Neural progenitor cell (in vitro differentiated cells): ENCODE measurements around the gene TMEM63C. TPM values are rescaled to one million over a fixed set of nuclear protein-coding genes. Genes with fewer than 3 reads are reported as not detected.

Source experiments
- DNase-seq: peaks from one replicate; pipeline ENCODE4 v3.0.0-alpha.2; 2016; ENCODE audit warnings: low spot score
- H2AFZ ChIP-seq: fragments of 200-600 bp; sonication (generic); replicated peaks from 2 replicates; pipeline ENCODE4 v1.6.1; 2016; ENCODE audit warnings: antibody characterized with exemption
- H3F3A ChIP-seq: fragments of 200-600 bp; sonication (generic); 2 replicates; pipeline ENCODE4 v1.6.1; 2016; ENCODE audit warnings: antibody characterized with exemption, low read depth
- H3K27ac ChIP-seq: fragments of 200-600 bp; sonication (generic); 2 replicates; pipeline ENCODE4 v1.5.1; 2016; ENCODE audit warnings: mild to moderate bottlenecking
- H3K27me3 ChIP-seq: fragments of 200-600 bp; sonication (generic); 2 replicates; pipeline ENCODE4 v1.6.1; 2016; ENCODE audit warnings: mild to moderate bottlenecking, moderate library complexity
- H3K36me3 ChIP-seq: fragments of 200-600 bp; sonication (generic); 2 replicates; pipeline ENCODE4 v1.5.1; 2016
- H3K4me1 ChIP-seq: fragments of 200-600 bp; sonication (generic); 2 replicates; pipeline ENCODE4 v1.6.1; 2016; ENCODE audit warnings: mixed run types
- H3K4me2 ChIP-seq: fragments of 200-600 bp; sonication (generic); 2 replicates; pipeline ENCODE4 v1.6.1; 2016
- H3K4me3 ChIP-seq: fragments of 200-600 bp; sonication (generic); 2 replicates; pipeline ENCODE4 v1.5.1; 2016
- H3K79me2 ChIP-seq: fragments of 200-600 bp; sonication (generic); 2 replicates; pipeline ENCODE4 v1.6.1; 2016; ENCODE audit warnings: low read depth
- H3K9ac ChIP-seq: fragments of 200-600 bp; sonication (generic); 2 replicates; pipeline ENCODE4 v1.6.1; 2016
- H3K9me3 ChIP-seq: fragments of 200-600 bp; sonication (generic); 2 replicates; pipeline ENCODE4 v1.5.1; 2016; ENCODE audit warnings: low read depth
- H4K20me1 ChIP-seq: fragments of 200-600 bp; sonication (generic); 2 replicates; pipeline ENCODE4 v1.6.1; 2016; ENCODE audit warnings: low read depth
- H3K27ac Mint-ChIP-seq: 3 replicates; pipeline ENCODE4 v1.8.0; 2021; ENCODE audit warnings: mixed read lengths
- H3K27me3 Mint-ChIP-seq: 2 replicates; pipeline ENCODE4 v1.8.0; 2022; ENCODE audit warnings: low read depth, mild to moderate bottlenecking, inconsistent platforms, moderate library complexity, mixed read lengths; ENCODE audit not compliant: insufficient read depth
- H3K36me3 Mint-ChIP-seq: 3 replicates; pipeline ENCODE4 v1.8.0; 2021; ENCODE audit warnings: mixed read lengths
- H3K4me1 Mint-ChIP-seq: 3 replicates; pipeline ENCODE4 v1.8.0; 2021; ENCODE audit warnings: mixed read lengths
- H3K4me3 Mint-ChIP-seq: 3 replicates; pipeline ENCODE4 v1.8.0; 2021; ENCODE audit warnings: mild to moderate bottlenecking, moderate library complexity, mixed read lengths
- H3K9me3 Mint-ChIP-seq: 3 replicates; pipeline ENCODE4 v1.8.0; 2020; ENCODE audit warnings: mixed read lengths
- EZH2 ChIP-seq: fragments of 200-600 bp; sonication (generic); IDR thresholded peaks from 2 replicates; pipeline ENCODE4 v1.6.1; 2017; ENCODE audit warnings: antibody characterized with exemption, mild to moderate bottlenecking, moderate library complexity
- EZH2phosphoT487 ChIP-seq: fragments of 200-600 bp; sonication (generic); IDR thresholded peaks from 2 replicates; pipeline ENCODE4 v1.6.1; 2017; ENCODE audit warnings: antibody characterized with exemption
- total RNA-seq: library from RNA; depleted of rRNA; stranded (reverse); fragments of >200 nt; gene quantifications from 2 replicates; pipeline ENCODE4 v1.2.3, GENCODE V29; 2015; ENCODE audit warnings: low replicate concordance
- TF ChIP-seq, protein P1 (sequence below): fragments of 200-600 bp; sonication (generic); IDR thresholded peaks from 2 replicates; pipeline ENCODE4 v1.5.1; 2017; ENCODE audit warnings: antibody characterized with exemption, mild to moderate bottlenecking

TMEM63C gene
- total RNA-seq, 1 donor from 2014 or later: 1.5 TPM

DNA sequence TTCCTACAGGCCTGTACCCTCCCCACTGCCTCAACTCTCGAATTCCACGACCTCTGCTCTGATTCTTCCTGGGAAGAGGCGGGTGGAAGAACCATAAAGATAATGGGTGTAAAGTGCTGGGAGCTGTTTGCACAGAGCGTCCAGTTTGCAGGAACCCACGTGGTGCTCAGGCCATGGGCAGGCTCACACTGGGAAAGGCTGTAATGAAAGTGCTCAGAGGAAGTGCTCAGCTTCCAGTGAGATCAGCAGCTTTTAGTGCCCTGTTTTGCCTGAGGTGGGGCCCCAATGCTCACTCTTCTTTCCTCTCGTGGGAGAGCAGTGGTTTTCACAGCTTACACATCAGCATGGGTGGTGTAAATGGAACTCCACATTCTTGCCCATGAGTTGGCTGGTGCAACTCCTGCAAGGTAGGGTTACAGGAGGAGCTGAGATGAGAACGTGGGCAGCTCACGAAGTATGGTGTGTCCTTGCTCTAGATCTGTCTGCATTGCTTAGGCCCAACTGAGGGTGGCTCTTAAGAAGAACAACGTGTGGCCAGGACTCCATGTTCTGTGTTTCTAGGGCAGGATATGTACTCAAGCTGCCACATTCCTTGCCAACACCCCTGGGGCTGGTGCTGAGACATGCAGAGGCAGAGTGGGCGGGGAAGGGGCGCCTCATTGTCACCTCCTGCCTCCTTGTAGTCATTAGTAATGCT, 2.9 kb downstream of the TMEM63C start:
- Histone ChIP-seq H3K36me3 (no peaks in the 10 kb centered on the region), H3K27me3 (peaks cover 11% of the 10 kb centered on the region), H3K9me3 (no peaks in the 10 kb centered on the region), H3K9ac (no peak overlapping the region), H3K4me1 (peaks cover 16% of the 10 kb centered on the region), H3F3A (peaks cover 9% of the 10 kb centered on the region), H4K20me1 (no peaks in the 10 kb centered on the region), H2AFZ (no peak overlapping the region), H3K4me2 (no peak overlapping the region), H3K4me3 (no peak overlapping the region), H3K79me2 (no peaks in the 10 kb centered on the region), H3K27ac (no peak overlapping the region)
- Mint-ChIP-seq H3K27ac (no peak overlapping the region), H3K27me3 (peaks cover 4% of the 10 kb centered on the region), H3K4me3 (no peak overlapping the region), H3K36me3 (no peaks in the 10 kb centered on the region), H3K4me1 (peaks cover 18% of the 10 kb centered on the region), H3K9me3 (no peaks in the 10 kb centered on the region)
- TF ChIP-seq, protein P1, sequence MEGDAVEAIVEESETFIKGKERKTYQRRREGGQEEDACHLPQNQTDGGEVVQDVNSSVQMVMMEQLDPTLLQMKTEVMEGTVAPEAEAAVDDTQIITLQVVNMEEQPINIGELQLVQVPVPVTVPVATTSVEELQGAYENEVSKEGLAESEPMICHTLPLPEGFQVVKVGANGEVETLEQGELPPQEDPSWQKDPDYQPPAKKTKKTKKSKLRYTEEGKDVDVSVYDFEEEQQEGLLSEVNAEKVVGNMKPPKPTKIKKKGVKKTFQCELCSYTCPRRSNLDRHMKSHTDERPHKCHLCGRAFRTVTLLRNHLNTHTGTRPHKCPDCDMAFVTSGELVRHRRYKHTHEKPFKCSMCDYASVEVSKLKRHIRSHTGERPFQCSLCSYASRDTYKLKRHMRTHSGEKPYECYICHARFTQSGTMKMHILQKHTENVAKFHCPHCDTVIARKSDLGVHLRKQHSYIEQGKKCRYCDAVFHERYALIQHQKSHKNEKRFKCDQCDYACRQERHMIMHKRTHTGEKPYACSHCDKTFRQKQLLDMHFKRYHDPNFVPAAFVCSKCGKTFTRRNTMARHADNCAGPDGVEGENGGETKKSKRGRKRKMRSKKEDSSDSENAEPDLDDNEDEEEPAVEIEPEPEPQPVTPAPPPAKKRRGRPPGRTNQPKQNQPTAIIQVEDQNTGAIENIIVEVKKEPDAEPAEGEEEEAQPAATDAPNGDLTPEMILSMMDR: no peak
- TF ChIP-seq EZH2 (no peak), EZH2phosphoT487 (no peak)
- no peak for DNase-seq

GRCh38 chr14:77185093-77185465, 3.5 kb downstream of the TMEM63C start:
- H3K4me2 ChIP-seq: no peak overlapping the region
- H3K27ac ChIP-seq: no peak overlapping the region
- no peaks in the 10 kb centered on the region for H3K36me3 ChIP-seq
- H3K4me1 ChIP-seq: peaks cover 16% of the 10 kb centered on the region
- Mint-ChIP-seq H3K36me3 (no peaks in the 10 kb centered on the region), H3K9me3 (no peaks in the 10 kb centered on the region), H3K27me3 (peaks cover 4% of the 10 kb centered on the region), H3K4me3 (no peak overlapping the region), H3K27ac (peak overlapping the region; percentile 53), H3K4me1 (peaks cover 18% of the 10 kb centered on the region)
- H3K9me3 ChIP-seq: no peaks in the 10 kb centered on the region
- no peaks in the 10 kb centered on the region for H3K79me2 ChIP-seq
- peaks cover 11% of the 10 kb centered on the region for H3K27me3 ChIP-seq
- DNase-seq: no peak
- peaks cover 9% of the 10 kb centered on the region for H3F3A ChIP-seq
- no peak overlapping the region for H3K4me3 ChIP-seq
- H3K9ac ChIP-seq: no peak overlapping the region
- H4K20me1 ChIP-seq: no peaks in the 10 kb centered on the region
- H2AFZ ChIP-seq: no peak overlapping the region
- no peak for TF ChIP-seq EZH2phosphoT487
- TF ChIP-seq, protein P1: no peak
- no peak for TF ChIP-seq EZH2

- H3K4me3 Mint-ChIP-seq: peak overlapping the region; percentile 30
- Histone ChIP-seq H4K20me1 (no peaks in the 10 kb centered on the region), H3K27ac (no peak overlapping the region), H3K36me3 (no peaks in the 10 kb centered on the region), H2AFZ (peak overlapping the region; percentile 37), H3K4me2 (peak overlapping the region; percentile 35), H3K27me3 (peaks cover 11% of the 10 kb centered on the region), H3F3A (peaks cover 5% of the 10 kb centered on the region), H3K4me1 (peaks cover 11% of the 10 kb centered on the region), H3K9ac (no peak overlapping the region), H3K79me2 (no peaks in the 10 kb centered on the region), H3K9me3 (no peaks in the 10 kb centered on the region), H3K4me3 (no peak overlapping the region)
- H3K36me3 Mint-ChIP-seq: no peaks in the 10 kb centered on the region
- H3K4me1 Mint-ChIP-seq: peaks cover 14% of the 10 kb centered on the region
- DNase-seq: peak; percentile 64
- no peaks in the 10 kb centered on the region for H3K9me3 Mint-ChIP-seq
- H3K27ac Mint-ChIP-seq: peak overlapping the region; percentile 72
- H3K27me3 Mint-ChIP-seq: no peaks in the 10 kb centered on the region
- no peak for TF ChIP-seq EZH2phosphoT487
- no peak for TF ChIP-seq EZH2
- TF ChIP-seq, protein P1: no peak
Measured at GRCh38 chr14:77186911-77187648, 5.5 kb downstream of the TMEM63C start.
